ENCODE measurements around the gene FECH. TPM values are rescaled to one million over a fixed set of nuclear protein-coding genes. Genes with fewer than 3 reads are reported as not detected.

FECH gene
- total RNA-seq, 1 donor = 31.1 TPM

- no peak for DNase-seq (ENCODE audit: low read depth)
- no peak for TF ChIP-seq CTCF (IDR thresholded peaks at IDR 0.05; ENCODE audit: insufficient read depth, low read depth, low read length)
Observed at GRCh38 chr18:57519668-57520424, 66.7 kb downstream of the FECH start.

GRCh38 chr18:57518533-57518932 lies 68.0 kb downstream of the FECH start:
- no peak for DNase-seq (ENCODE audit: low read depth)
- H3K4me3 ChIP-seq (ENCODE audit: low read depth, low read length) = no peak overlapping the region
- TF ChIP-seq CTCF (IDR thresholded peaks at IDR 0.05; ENCODE audit: insufficient read depth, low read depth, low read length) = no peak

More at GRCh38 chr18:57519668-57520424, 66.7 kb downstream of the FECH start:
- H3K4me3 ChIP-seq (ENCODE audit: low read depth, low read length) = no peak overlapping the region

- no peak for TF ChIP-seq CTCF (IDR thresholded peaks at IDR 0.05; ENCODE audit: insufficient read depth, low read depth, low read length)
- no peak for DNase-seq (ENCODE audit: low read depth)
- no peak overlapping the region for H3K4me3 ChIP-seq (ENCODE audit: low read depth, low read length)
Observed at GRCh38 chr18:57516056-57516455, 70.4 kb downstream of the FECH start.

GRCh38 chr18:57505231-57505630 lies 81.3 kb downstream of the FECH start:
- H3K4me3 ChIP-seq (ENCODE audit: low read depth, low read length) = no peak overlapping the region
- no peak for DNase-seq (ENCODE audit: low read depth)
- TF ChIP-seq CTCF (IDR thresholded peaks at IDR 0.05; ENCODE audit: insufficient read depth, low read depth, low read length) = no peak

- H3K4me3 ChIP-seq (ENCODE audit: low read depth, low read length) = no peak overlapping the region
- TF ChIP-seq CTCF (IDR thresholded peaks at IDR 0.05; ENCODE audit: insufficient read depth, low read depth, low read length) = no peak
- no peak for DNase-seq (ENCODE audit: low read depth)
Observed at GRCh38 chr18:57502624-57503023, 83.9 kb downstream of the FECH start.

GRCh38 chr18:57498682-57499256 lies 87.7 kb downstream of the FECH start:
- no peak for DNase-seq (ENCODE audit: low read depth)
- no peak for TF ChIP-seq CTCF (IDR thresholded peaks at IDR 0.05; ENCODE audit: insufficient read depth, low read depth, low read length)
- no peak overlapping the region for H3K4me3 ChIP-seq (ENCODE audit: low read depth, low read length)

Other genes starting within 250 kb of the FECH start
- gene ST8SIA3, start 234.1 kb downstream of the FECH start, total RNA-seq = not detected in 2 replicates
- gene ONECUT2, start 151.3 kb downstream of the FECH start, total RNA-seq = under 0.01 TPM in 2 replicates
- 170 and 194 TPM in 2 replicates for gene NARS1, start 35.1 kb upstream of the FECH start, total RNA-seq
- 26.3 and 28.3 TPM in 2 replicates for gene ATP8B1, start 216.6 kb upstream of the FECH start, total RNA-seq